ENCODE measurements around the gene AP4M1. TPM values are rescaled to one million over a fixed set of nuclear protein-coding genes. Genes with fewer than 3 reads are reported as not detected.

Gene AP4M1
- total and polyA plus RNA-seq, 9 of the 15 experiments (the other 6 are each of a cell fraction or from before 2014, with no cell fraction given): 1.3 to 30.9 (median 14.1) TPM

DNA sequence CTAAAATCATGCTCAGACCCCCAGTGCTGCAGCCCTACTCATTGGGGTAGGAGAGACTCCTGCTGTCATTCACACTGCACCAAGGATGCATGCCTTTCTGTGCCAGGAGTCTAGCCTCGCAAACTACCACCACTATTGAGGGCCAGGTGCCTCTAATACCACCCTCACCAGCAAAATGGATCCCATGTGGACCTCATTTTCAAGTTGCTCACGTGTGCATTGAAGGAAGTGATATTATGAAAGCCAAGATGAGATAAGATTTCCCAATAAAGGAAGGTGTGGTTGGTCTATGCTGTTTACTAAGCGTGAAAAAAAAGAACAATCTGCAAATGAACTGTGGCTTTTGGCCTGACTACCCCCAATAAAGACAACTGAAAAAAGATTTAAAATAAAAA, 40.1 kb downstream of the AP4M1 start (continued):
- TF ChIP-seq, protein P1, sequence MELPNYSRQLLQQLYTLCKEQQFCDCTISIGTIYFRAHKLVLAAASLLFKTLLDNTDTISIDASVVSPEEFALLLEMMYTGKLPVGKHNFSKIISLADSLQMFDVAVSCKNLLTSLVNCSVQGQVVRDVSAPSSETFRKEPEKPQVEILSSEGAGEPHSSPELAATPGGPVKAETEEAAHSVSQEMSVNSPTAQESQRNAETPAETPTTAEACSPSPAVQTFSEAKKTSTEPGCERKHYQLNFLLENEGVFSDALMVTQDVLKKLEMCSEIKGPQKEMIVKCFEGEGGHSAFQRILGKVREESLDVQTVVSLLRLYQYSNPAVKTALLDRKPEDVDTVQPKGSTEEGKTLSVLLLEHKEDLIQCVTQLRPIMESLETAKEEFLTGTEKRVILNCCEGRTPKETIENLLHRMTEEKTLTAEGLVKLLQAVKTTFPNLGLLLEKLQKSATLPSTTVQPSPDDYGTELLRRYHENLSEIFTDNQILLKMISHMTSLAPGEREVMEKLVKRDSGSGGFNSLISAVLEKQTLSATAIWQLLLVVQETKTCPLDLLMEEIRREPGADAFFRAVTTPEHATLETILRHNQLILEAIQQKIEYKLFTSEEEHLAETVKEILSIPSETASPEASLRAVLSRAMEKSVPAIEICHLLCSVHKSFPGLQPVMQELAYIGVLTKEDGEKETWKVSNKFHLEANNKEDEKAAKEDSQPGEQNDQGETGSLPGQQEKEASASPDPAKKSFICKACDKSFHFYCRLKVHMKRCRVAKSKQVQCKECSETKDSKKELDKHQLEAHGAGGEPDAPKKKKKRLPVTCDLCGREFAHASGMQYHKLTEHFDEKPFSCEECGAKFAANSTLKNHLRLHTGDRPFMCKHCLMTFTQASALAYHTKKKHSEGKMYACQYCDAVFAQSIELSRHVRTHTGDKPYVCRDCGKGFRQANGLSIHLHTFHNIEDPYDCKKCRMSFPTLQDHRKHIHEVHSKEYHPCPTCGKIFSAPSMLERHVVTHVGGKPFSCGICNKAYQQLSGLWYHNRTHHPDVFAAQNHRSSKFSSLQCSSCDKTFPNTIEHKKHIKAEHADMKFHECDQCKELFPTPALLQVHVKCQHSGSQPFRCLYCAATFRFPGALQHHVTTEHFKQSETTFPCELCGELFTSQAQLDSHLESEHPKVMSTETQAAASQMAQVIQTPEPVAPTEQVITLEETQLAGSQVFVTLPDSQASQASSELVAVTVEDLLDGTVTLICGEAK (IDR thresholded peaks at IDR 0.05): no peak
- TF ChIP-seq, protein P1 (CRISPR knock-in tag; IDR thresholded peaks at IDR 0.05): no peak
- TF ChIP-seq TARDBP (IDR thresholded peaks at IDR 0.05) (no peak), ZNF316 (IDR thresholded peaks at IDR 0.05) (no peak), ZNF79 (CRISPR knock-in tag; IDR thresholded peaks at IDR 0.05; ENCODE audit: low read depth) (no peak)
- TF ChIP-seq, protein P2, sequence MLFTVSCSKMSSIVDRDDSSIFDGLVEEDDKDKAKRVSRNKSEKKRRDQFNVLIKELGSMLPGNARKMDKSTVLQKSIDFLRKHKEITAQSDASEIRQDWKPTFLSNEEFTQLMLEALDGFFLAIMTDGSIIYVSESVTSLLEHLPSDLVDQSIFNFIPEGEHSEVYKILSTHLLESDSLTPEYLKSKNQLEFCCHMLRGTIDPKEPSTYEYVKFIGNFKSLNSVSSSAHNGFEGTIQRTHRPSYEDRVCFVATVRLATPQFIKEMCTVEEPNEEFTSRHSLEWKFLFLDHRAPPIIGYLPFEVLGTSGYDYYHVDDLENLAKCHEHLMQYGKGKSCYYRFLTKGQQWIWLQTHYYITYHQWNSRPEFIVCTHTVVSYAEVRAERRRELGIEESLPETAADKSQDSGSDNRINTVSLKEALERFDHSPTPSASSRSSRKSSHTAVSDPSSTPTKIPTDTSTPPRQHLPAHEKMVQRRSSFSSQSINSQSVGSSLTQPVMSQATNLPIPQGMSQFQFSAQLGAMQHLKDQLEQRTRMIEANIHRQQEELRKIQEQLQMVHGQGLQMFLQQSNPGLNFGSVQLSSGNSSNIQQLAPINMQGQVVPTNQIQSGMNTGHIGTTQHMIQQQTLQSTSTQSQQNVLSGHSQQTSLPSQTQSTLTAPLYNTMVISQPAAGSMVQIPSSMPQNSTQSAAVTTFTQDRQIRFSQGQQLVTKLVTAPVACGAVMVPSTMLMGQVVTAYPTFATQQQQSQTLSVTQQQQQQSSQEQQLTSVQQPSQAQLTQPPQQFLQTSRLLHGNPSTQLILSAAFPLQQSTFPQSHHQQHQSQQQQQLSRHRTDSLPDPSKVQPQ (CRISPR knock-in tag; IDR thresholded peaks at IDR 0.05; ENCODE audit: borderline replicate concordance): no peak
- TF ChIP-seq, protein P3, sequence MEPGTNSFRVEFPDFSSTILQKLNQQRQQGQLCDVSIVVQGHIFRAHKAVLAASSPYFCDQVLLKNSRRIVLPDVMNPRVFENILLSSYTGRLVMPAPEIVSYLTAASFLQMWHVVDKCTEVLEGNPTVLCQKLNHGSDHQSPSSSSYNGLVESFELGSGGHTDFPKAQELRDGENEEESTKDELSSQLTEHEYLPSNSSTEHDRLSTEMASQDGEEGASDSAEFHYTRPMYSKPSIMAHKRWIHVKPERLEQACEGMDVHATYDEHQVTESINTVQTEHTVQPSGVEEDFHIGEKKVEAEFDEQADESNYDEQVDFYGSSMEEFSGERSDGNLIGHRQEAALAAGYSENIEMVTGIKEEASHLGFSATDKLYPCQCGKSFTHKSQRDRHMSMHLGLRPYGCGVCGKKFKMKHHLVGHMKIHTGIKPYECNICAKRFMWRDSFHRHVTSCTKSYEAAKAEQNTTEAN (CRISPR knock-in tag; IDR thresholded peaks at IDR 0.05): no peak
- TF ChIP-seq, protein P4, sequence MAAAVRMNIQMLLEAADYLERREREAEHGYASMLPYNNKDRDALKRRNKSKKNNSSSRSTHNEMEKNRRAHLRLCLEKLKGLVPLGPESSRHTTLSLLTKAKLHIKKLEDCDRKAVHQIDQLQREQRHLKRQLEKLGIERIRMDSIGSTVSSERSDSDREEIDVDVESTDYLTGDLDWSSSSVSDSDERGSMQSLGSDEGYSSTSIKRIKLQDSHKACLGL (CRISPR knock-in tag; IDR thresholded peaks at IDR 0.05; ENCODE audit: borderline replicate concordance, poor library complexity, severe bottlenecking): no peak
- TF ChIP-seq, protein P5, sequence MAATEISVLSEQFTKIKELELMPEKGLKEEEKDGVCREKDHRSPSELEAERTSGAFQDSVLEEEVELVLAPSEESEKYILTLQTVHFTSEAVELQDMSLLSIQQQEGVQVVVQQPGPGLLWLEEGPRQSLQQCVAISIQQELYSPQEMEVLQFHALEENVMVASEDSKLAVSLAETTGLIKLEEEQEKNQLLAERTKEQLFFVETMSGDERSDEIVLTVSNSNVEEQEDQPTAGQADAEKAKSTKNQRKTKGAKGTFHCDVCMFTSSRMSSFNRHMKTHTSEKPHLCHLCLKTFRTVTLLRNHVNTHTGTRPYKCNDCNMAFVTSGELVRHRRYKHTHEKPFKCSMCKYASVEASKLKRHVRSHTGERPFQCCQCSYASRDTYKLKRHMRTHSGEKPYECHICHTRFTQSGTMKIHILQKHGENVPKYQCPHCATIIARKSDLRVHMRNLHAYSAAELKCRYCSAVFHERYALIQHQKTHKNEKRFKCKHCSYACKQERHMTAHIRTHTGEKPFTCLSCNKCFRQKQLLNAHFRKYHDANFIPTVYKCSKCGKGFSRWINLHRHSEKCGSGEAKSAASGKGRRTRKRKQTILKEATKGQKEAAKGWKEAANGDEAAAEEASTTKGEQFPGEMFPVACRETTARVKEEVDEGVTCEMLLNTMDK (IDR thresholded peaks at IDR 0.05; ENCODE audit: borderline replicate concordance, insufficient read depth, low read depth, low read length, poor library complexity, severe bottlenecking): no peak
- TF ChIP-seq, protein P6, sequence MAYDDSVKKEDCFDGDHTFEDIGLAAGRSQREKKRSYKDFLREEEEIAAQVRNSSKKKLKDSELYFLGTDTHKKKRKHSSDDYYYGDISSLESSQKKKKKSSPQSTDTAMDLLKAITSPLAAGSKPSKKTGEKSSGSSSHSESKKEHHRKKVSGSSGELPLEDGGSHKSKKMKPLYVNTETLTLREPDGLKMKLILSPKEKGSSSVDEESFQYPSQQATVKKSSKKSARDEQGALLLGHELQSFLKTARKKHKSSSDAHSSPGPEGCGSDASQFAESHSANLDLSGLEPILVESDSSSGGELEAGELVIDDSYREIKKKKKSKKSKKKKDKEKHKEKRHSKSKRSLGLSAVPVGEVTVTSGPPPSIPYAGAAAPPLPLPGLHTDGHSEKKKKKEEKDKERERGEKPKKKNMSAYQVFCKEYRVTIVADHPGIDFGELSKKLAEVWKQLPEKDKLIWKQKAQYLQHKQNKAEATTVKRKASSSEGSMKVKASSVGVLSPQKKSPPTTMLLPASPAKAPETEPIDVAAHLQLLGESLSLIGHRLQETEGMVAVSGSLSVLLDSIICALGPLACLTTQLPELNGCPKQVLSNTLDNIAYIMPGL (CRISPR knock-in tag; IDR thresholded peaks at IDR 0.05): no peak

All from K562 (cell line).